Right atrium auricular region (tissue), 2 donors: ENCODE data around the gene KCNJ3. TPM values are rescaled to one million over a fixed set of nuclear protein-coding genes. Genes with fewer than 3 reads are reported as not detected.

Experiments used
- DNase-seq: peaks from one replicate; pipeline ENCODE4 v3.0.0-alpha.2; 2019; ENCODE audit warnings: low spot score
- H3K27ac ChIP-seq, 2 donors: fragments of 200-600 bp; sonication (generic); 1 replicate in 1 of 2; 2 replicates in 1 of 2; pipeline ENCODE4 v1.5.1; 2016 to 2019
- H3K27me3 ChIP-seq, 2 donors: fragments of 200-600 bp; sonication (generic); one replicate each; pipeline versions ENCODE4 v1.5.1 to v1.6.0; 2017 to 2019
- H3K36me3 ChIP-seq: fragments of 200-600 bp; sonication (generic); one replicate; pipeline ENCODE4 v1.5.1; 2016
- H3K4me1 ChIP-seq, 2 donors: fragments of 200-600 bp; sonication (generic); one replicate each; pipeline versions ENCODE4 v1.5.1 to v1.6.0; 2017 to 2019
- H3K4me3 ChIP-seq, 2 donors: fragments of 200-600 bp; sonication (generic); 1 replicate in 1 of 2; 2 replicates in 1 of 2; pipeline ENCODE4 v1.5.1; 2017 to 2019; ENCODE audit warnings: mild to moderate bottlenecking in 1 of 2, moderate library complexity in 1 of 2
- H3K9me3 ChIP-seq, 2 donors: fragments of 200-600 bp; sonication (generic); one replicate each; pipeline ENCODE4 v1.5.1; 2019
- total RNA-seq, 2 donors: library from RNA; depleted of rRNA; stranded (reverse); fragments of >200 nt; gene quantifications; one replicate each; pipeline ENCODE4 v1.1.0, GENCODE V29; 2016
- TF ChIP-seq, protein P1 (sequence below), 2 donors: fragments of 200-600 bp; sonication (generic); IDR thresholded peaks; one replicate each; pipeline ENCODE4 v1.5.1; 2019; ENCODE audit warnings: antibody characterized with exemption in 2 of 2

The KCNJ3 gene
- 10 to 100 TPM; 46.5 to 73.3 TPM for total RNA-seq

GRCh38 chr2:154698296-154698720 is at the start of gene KCNJ3:
Gene KCNJ3 (plus strand): TSS chr2:154698695. CDS start chr2:154698776, 81 bp downstream.
- DNase-seq: no peak
- Histone ChIP-seq H3K4me1 (peaks cover 0 to 22% of the 10 kb centered on the region in 2 donors), H3K27me3 (peaks cover 0 to 5% of the 10 kb centered on the region in 2 donors), H3K9me3 (no peaks in the 10 kb centered on the region), H3K4me3 (peak within 1 kb of the TSS; percentile 58 to 60), H3K36me3 (no peaks in the 10 kb centered on the region), H3K27ac (peak within 1 kb of the TSS; percentile 78 to 97)
- TF ChIP-seq, protein P1, sequence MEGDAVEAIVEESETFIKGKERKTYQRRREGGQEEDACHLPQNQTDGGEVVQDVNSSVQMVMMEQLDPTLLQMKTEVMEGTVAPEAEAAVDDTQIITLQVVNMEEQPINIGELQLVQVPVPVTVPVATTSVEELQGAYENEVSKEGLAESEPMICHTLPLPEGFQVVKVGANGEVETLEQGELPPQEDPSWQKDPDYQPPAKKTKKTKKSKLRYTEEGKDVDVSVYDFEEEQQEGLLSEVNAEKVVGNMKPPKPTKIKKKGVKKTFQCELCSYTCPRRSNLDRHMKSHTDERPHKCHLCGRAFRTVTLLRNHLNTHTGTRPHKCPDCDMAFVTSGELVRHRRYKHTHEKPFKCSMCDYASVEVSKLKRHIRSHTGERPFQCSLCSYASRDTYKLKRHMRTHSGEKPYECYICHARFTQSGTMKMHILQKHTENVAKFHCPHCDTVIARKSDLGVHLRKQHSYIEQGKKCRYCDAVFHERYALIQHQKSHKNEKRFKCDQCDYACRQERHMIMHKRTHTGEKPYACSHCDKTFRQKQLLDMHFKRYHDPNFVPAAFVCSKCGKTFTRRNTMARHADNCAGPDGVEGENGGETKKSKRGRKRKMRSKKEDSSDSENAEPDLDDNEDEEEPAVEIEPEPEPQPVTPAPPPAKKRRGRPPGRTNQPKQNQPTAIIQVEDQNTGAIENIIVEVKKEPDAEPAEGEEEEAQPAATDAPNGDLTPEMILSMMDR (IDR thresholded peaks at IDR 0.05): no peak

DNA sequence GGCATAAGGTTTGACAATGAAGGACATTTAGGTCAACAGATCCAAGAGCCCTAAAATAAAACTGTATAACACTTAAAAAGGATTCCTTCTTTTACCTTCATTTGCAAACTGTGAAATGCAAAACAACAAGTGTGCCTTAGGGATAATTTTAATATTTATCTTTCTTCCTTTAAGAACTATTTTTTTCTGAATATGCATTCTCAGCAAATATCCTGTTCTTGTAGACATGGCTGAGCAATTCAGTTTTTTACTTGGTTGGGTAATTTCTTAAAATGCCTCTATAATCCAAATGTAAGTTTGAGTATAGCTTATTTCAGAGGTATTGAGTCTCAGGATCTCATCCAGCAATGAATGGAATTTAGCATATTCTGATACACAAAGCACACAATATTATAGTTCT is 43.0 kb upstream of the KCNJ3 start:
- DNase-seq: no peak
- no peaks in the 10 kb centered on the region for H3K9me3 ChIP-seq

GRCh38 chr2:154658854-154659253 is 39.6 kb upstream of the KCNJ3 start:
- no peaks in the 10 kb centered on the region for H3K36me3 ChIP-seq
- H3K27me3 ChIP-seq: no peaks in the 10 kb centered on the region
- TF ChIP-seq, protein P1 (IDR thresholded peaks at IDR 0.05): no peak
- no peak overlapping the region for H3K4me3 ChIP-seq
- no peaks in the 10 kb centered on the region for H3K9me3 ChIP-seq
- DNase-seq: no peak
- H3K4me1 ChIP-seq: no peaks in the 10 kb centered on the region
- no peak overlapping the region for H3K27ac ChIP-seq

More for the DNA sequence above, 43.0 kb upstream of the KCNJ3 start:
- Histone ChIP-seq H3K27ac (no peak overlapping the region), H3K36me3 (no peaks in the 10 kb centered on the region), H3K27me3 (no peaks in the 10 kb centered on the region), H3K4me1 (no peaks in the 10 kb centered on the region), H3K4me3 (no peak overlapping the region)
- TF ChIP-seq, protein P1 (IDR thresholded peaks at IDR 0.05): no peak

DNA sequence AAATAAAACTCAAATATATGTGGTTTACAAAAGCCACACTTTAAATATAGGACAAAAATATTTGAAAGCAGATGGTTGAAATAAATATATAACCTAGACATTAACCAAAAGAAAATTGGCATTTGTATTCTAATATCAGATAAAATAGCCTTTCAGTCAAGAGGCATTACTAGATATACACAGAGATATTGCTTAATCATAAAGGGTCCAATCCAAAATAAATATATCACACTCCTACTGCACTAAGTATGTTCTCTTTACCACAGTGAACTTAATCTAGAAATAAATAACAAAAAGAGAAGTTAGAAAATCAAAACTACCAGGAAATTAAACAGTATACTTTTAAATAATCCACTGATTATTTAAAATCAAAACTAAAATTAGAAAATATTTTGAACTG is 34.2 kb upstream of the KCNJ3 start:
- H3K9me3 ChIP-seq: no peaks in the 10 kb centered on the region
- H3K27ac ChIP-seq: no peak overlapping the region
- H3K36me3 ChIP-seq: no peaks in the 10 kb centered on the region
- DNase-seq: no peak
- no peak overlapping the region for H3K4me3 ChIP-seq
- H3K27me3 ChIP-seq: no peaks in the 10 kb centered on the region
- H3K4me1 ChIP-seq: no peaks in the 10 kb centered on the region
- TF ChIP-seq, protein P1 (IDR thresholded peaks at IDR 0.05): no peak

DNA sequence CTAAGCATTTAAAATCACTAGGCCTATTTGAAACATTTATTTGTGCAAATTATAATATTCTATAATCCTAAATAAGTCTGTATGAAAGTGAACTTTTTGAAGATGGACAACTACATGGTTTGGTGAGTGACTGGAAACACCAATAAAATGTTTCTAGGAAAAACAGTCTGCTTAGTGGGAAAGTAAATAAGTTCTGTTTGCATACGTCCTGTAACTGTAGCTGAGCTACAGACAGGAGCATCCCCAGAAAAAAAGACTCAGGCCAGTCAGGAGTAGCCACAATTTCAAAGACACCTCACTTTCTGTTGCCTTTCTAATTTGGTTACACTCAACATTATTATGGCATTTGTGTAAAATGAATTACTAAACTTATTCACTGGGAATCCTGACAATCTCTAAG is 28.4 kb upstream of the KCNJ3 start:
- no peak for DNase-seq
- H3K4me1 ChIP-seq: no peaks in the 10 kb centered on the region
- H3K27ac ChIP-seq: no peak overlapping the region
- no peaks in the 10 kb centered on the region for H3K36me3 ChIP-seq
- H3K27me3 ChIP-seq: no peaks in the 10 kb centered on the region
- H3K4me3 ChIP-seq: no peak overlapping the region
- no peaks in the 10 kb centered on the region for H3K9me3 ChIP-seq
- TF ChIP-seq, protein P1 (IDR thresholded peaks at IDR 0.05): no peak

DNA sequence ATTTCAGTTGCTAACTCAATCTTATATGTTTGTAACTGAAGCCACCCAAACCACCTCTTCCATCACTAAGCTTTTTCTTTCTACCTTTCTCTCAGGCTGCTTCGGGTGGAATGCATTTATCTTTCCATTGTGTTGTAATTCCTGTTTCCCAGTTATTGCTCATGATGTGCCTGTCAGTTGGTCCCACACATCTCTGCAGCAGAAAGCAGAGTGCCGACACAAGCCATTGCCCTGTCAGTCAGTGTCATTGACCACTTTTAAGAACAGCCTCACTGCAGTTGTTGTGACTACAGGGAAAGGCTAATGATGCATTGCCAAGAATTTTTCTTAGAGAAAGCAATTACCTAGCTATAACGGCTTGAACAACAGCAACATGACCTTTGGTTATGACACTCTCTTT is 24.8 kb upstream of the KCNJ3 start:
- no peaks in the 10 kb centered on the region for H3K9me3 ChIP-seq
- no peaks in the 10 kb centered on the region for H3K4me1 ChIP-seq
- TF ChIP-seq, protein P1 (IDR thresholded peaks at IDR 0.05): no peak
- H3K27me3 ChIP-seq: no peaks in the 10 kb centered on the region
- H3K4me3 ChIP-seq: no peak overlapping the region
- H3K27ac ChIP-seq: no peak overlapping the region
- no peaks in the 10 kb centered on the region for H3K36me3 ChIP-seq
- DNase-seq: no peak
